Sigmoid colon (tissue), 7 donors: ENCODE data around the gene BIRC7. TPM values are rescaled to one million over a fixed set of nuclear protein-coding genes. Genes with fewer than 3 reads are reported as not detected.

ENCODE experiments used
- DNase-seq: peaks from one replicate; pipeline ENCODE4 v3.0.0-alpha.2; 2019
- H3K27ac ChIP-seq, 4 donors: fragments of 200-600 bp; sonication (generic); one replicate each; pipeline ENCODE4 v1.5.1; 2016 to 2019; ENCODE audit warnings: mild to moderate bottlenecking in 1 of 4
- H3K27me3 ChIP-seq, 3 donors: fragments of 200-600 bp; sonication (generic); one replicate each; pipeline ENCODE4 v1.5.1; 2019; ENCODE audit warnings: mild to moderate bottlenecking in 1 of 3
- H3K36me3 ChIP-seq, 4 donors: fragments of 200-600 bp; sonication (generic); one replicate each; pipeline ENCODE4 v1.5.1; 2016 to 2019
- H3K4me1 ChIP-seq, 4 donors: fragments of 200-600 bp; sonication (generic); one replicate each; pipeline ENCODE4 v1.5.1; 2017 to 2019
- H3K4me3 ChIP-seq, 4 donors: fragments of 200-600 bp; sonication (generic); one replicate each; pipeline ENCODE4 v1.5.1; 2017 to 2019; ENCODE audit warnings: mild to moderate bottlenecking in 2 of 4, moderate library complexity in 1 of 4
- H3K9me3 ChIP-seq, 4 donors: fragments of 200-600 bp in 3 of 4; sonication (generic) in 3 of 4; one replicate each; pipeline versions ENCODE4 v1.5.1 to v1.6.1; 2013 to 2019
- CTCF ChIP-seq, 4 experiments: fragments of 450-650 bp in 3 of 4; fragments of 200-600 bp in 1 of 4; IDR thresholded peaks; one replicate each; pipeline ENCODE4 v1.5.1; 2016 to 2019; ENCODE audit warnings: antibody characterized with exemption in 4 of 4, mild to moderate bottlenecking in 3 of 4, moderate library complexity in 2 of 4
- EP300 ChIP-seq, 4 donors: sonication (generic); formaldehyde crosslinking; IDR thresholded peaks; one replicate each; pipeline ENCODE4 v1.6.1; 2017; ENCODE audit warnings: antibody characterized with exemption in 4 of 4
- POLR2A ChIP-seq, 2 donors: fragments of 450-650 bp; IDR thresholded peaks; one replicate each; pipeline ENCODE4 v1.6.1; 2016; ENCODE audit warnings: antibody characterized with exemption in 2 of 2, mild to moderate bottlenecking in 2 of 2, moderate library complexity in 2 of 2
- POLR2AphosphoS5 ChIP-seq, 4 donors: sonication (generic); formaldehyde crosslinking; IDR thresholded peaks; one replicate each; pipeline ENCODE4 v1.6.1; 2017; ENCODE audit warnings: antibody characterized with exemption in 4 of 4
- WGBS, 2 donors: extraction: QIAGEN DNeasy Blood & Tissue Kit; methylation state at CpG; one replicate each; pipeline ENCODE4 v1.1.7; 2013; 5-methylcytosine and 5-hydroxymethylcytosine counted together
- intact Hi-C: fragments of 100-400 bp; cut with DNase I; formaldehyde crosslinking; loops from one replicate; pipeline ENCODE4 v1.15.1; 2023
- polyA plus RNA-seq, 3 donors: library from polyadenylated mRNA; stranded (reverse); fragments of 200-250 nt; gene quantifications; one replicate each; pipeline ENCODE4 v1.2.3, GENCODE V29; 2013
- total RNA-seq, 4 donors: library from RNA; depleted of rRNA; stranded (reverse); fragments of >200 nt; gene quantifications; one replicate each; pipeline ENCODE4 v1.1.0, GENCODE V29; 2016
- donor health status: healthy with polysubstance abuse.
- donor health status: Bipolar disorder and iron deficiency.
- donor health status: healthy.

The BIRC7 gene
- total and polyA plus RNA-seq, 7 donors = 0.15 to 1.2 (median 0.66) TPM; not detected in 3

DNA sequence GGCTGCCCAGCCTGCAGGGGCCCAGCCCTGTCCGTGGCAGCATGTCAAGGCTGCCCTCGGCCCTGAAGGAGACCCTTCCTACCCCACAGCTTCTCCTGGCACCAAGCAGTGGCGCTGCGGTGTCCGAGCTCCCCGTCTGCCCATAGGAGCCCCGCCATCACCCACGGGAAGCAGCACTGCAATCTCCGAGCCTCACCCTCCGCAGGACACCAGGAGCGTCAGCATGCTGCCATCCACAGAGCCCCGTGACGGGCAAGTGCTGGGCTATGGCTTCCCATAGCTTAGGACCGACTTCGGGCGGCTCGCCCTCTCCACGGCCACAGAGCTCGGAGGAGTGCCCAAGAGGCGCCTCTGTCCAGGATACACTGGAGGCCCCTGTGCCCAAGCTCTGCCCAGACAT, 44.9 kb upstream of the BIRC7 start:
- H3K9me3 ChIP-seq = no peaks in the 10 kb centered on the region
- 81 to 89% methylated on average over 20 of the region's 20 CpGs for WGBS, 2 donors
- H3K27ac ChIP-seq = no peak overlapping the region
- no peaks in the 10 kb centered on the region for H3K27me3 ChIP-seq
- peaks cover 0 to 16% (median 5%) of the 10 kb centered on the region in 4 donors for H3K36me3 ChIP-seq
- DNase-seq = no peak
- no peak for TF ChIP-seq EP300 (IDR thresholded peaks at IDR 0.05)
- TF ChIP-seq POLR2AphosphoS5 (IDR thresholded peaks at IDR 0.05) = no peak
- no peak for TF ChIP-seq CTCF (IDR thresholded peaks at IDR 0.05)
- TF ChIP-seq POLR2A (IDR thresholded peaks at IDR 0.05) = no peak
- H3K4me1 ChIP-seq = no peaks in the 10 kb centered on the region
- H3K4me3 ChIP-seq = no peak overlapping the region
- intact Hi-C loops = no loop called here

DNA sequence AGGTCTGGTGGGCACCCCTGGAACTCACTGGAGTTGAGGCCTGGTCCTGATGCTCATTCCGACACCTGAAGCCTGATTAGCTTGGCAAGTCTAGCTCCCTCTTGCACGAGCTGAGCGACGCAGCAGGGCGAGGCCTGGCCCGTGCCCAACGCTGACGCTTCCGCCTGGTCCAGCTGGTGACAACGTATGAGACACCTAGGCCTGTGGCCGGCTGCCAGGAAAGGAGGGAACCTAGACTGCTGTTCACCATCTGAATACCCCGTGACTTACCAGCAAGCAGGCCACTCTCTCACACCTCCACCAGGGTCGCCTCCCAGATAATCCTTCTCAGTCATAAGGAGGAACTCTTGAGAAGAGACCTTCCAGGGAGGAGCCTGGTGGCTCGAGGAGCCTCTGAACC, 44.3 kb upstream of the BIRC7 start:
- Histone ChIP-seq H3K27ac (no peak overlapping the region), H3K4me1 (peaks cover 0 to under 1% (median 0%) of the 10 kb centered on the region in 4 donors), H3K4me3 (no peak overlapping the region), H3K27me3 (no peaks in the 10 kb centered on the region), H3K36me3 (peaks cover 0 to 20% (median 5%) of the 10 kb centered on the region in 4 donors), H3K9me3 (no peaks in the 10 kb centered on the region)
- no peak for TF ChIP-seq CTCF (IDR thresholded peaks at IDR 0.05)
- TF ChIP-seq POLR2A (IDR thresholded peaks at IDR 0.05) = no peak
- no peak for TF ChIP-seq POLR2AphosphoS5 (IDR thresholded peaks at IDR 0.05)
- no peak for TF ChIP-seq EP300 (IDR thresholded peaks at IDR 0.05)
- DNase-seq = no peak
- 18 to 65% methylated on average over 14 of the region's 14 CpGs for WGBS, 2 donors
- intact Hi-C loops = no loop called here

DNA sequence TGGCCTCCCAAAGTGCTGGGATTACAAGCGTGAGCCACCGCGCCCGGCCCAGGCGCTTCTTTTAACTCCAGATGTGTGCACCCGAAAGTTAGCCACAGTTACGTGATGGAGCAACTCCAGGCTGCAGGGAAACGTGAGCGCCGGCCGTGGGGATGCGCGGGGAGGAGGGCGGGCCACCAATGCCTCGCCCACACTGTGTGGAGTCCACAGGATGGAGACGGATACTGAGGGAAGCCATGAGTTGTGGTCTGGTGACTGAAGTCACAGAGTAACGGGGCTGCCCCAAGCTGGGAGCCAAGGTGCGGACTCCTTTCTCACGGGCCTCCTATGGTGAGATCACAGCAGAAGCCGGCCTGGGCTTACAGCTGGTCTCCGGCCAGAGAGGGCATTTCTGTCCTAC, 43.0 kb upstream of the BIRC7 start:
- TF ChIP-seq CTCF (IDR thresholded peaks at IDR 0.05) = no peak
- no peak for TF ChIP-seq POLR2A (IDR thresholded peaks at IDR 0.05)
- H3K36me3 ChIP-seq = peaks cover 0 to 20% (median 5%) of the 10 kb centered on the region in 4 donors
- H3K4me3 ChIP-seq = no peak overlapping the region
- no peak overlapping the region for H3K27ac ChIP-seq
- H3K9me3 ChIP-seq = no peaks in the 10 kb centered on the region
- 91 to 93% methylated on average over 21 of the region's 21 CpGs for WGBS, 2 donors
- H3K27me3 ChIP-seq = no peaks in the 10 kb centered on the region
- intact Hi-C loops = no loop called here
- no peak for DNase-seq
- H3K4me1 ChIP-seq = peaks cover 0 to 13% (median 12%) of the 10 kb centered on the region in 4 donors

- intact Hi-C loops = no loop called here
- WGBS, 2 donors = 56 to 79% methylated on average over 14 of the region's 14 CpGs
- TF ChIP-seq POLR2AphosphoS5 (IDR thresholded peaks at IDR 0.05) (no peak), POLR2A (IDR thresholded peaks at IDR 0.05) (no peak), EP300 (IDR thresholded peaks at IDR 0.05) (no peak), CTCF (IDR thresholded peaks at IDR 0.05) (no peak)
- Histone ChIP-seq H3K27ac (no peak overlapping the region), H3K4me1 (peaks cover 0 to 26% (median 25%) of the 10 kb centered on the region in 4 donors), H3K27me3 (no peaks in the 10 kb centered on the region), H3K9me3 (no peaks in the 10 kb centered on the region), H3K4me3 (no peak overlapping the region), H3K36me3 (peaks cover 0 to 20% (median 5%) of the 10 kb centered on the region in 4 donors)
- no peak for DNase-seq
Measured at GRCh38 chr20:63194007-63194796, 41.5 kb upstream of the BIRC7 start.
